ENCODE data around the gene GNAZ.

The GNAZ gene

GRCh38 chr22:23083315-23084021 lies 13.1 kb downstream of the GNAZ start:
- H3K4me3 ChIP-seq (ENCODE audit: low read length) = no peak overlapping the region
- no peaks in the 10 kb centered on the region for H3K36me3 ChIP-seq (ENCODE audit: insufficient read depth, low read length)
- no peaks in the 10 kb centered on the region for H3K9me3 ChIP-seq (ENCODE audit: insufficient read depth, low read depth, low read length)
- no peak overlapping the region for H3K27ac ChIP-seq (ENCODE audit: low read depth, low read length)
- H3K27me3 ChIP-seq (ENCODE audit: insufficient read depth, low read length) = no peaks in the 10 kb centered on the region
- no peak overlapping the region for H3K9ac ChIP-seq (ENCODE audit: low read depth, low read length)
- H3K4me1 ChIP-seq (ENCODE audit: insufficient read depth, low read length) = peaks cover 8% of the 10 kb centered on the region
- 95% methylated on average over 13 of the region's 13 CpGs for WGBS

DNA sequence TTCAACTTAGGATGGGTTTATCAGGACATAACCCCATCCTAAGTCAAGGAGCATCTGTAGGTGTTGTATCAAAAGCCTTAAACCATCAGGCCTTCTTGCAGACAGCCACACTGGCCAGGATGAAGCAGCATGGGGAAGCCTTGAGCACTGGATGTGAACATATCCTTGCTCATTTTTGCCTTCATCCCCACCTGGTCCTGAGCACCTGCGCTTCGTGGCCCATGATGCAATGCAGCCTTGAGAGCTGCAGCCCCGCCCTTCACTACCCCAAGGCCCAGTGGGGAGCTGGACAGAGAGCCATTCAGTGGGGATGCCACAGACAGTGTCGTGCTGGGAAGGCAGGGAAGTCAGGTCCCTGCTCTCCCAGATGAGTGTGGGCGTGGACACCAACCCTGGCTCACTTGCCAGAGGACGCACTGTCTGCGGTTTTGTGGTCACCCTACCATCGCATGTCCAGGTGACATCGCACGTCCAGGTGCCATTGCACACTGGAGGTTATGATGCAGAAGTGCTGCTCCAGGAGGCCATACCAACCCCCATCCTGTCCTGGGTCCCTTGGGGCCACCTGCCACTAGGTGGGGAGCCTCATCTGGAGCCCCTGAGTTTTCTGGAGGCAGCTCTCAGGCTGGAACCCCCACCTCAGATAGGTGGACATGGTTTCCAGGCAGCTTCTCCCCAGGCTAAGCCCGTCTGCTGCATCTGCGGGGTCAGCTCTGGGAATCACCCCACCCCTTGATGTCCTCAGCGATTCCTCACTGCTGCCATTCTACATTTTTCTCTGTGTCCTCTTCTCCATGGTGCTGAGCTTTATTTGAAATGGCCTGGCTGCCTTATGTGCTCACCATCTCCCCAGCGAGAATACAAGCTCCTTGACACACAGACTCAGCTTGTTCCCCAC lies 14.4 kb downstream of the GNAZ start:
- WGBS = 95% methylated on average over 14 of the region's 14 CpGs
- Histone ChIP-seq H3K27me3 (ENCODE audit: insufficient read depth, low read length) (no peaks in the 10 kb centered on the region), H3K9ac (ENCODE audit: low read depth, low read length) (no peak overlapping the region), H3K4me3 (ENCODE audit: low read length) (no peak overlapping the region), H3K4me1 (ENCODE audit: insufficient read depth, low read length) (peaks cover 13% of the 10 kb centered on the region), H3K36me3 (ENCODE audit: insufficient read depth, low read length) (no peaks in the 10 kb centered on the region), H3K27ac (ENCODE audit: low read depth, low read length) (no peak overlapping the region), H3K9me3 (ENCODE audit: insufficient read depth, low read depth, low read length) (no peaks in the 10 kb centered on the region)

DNA sequence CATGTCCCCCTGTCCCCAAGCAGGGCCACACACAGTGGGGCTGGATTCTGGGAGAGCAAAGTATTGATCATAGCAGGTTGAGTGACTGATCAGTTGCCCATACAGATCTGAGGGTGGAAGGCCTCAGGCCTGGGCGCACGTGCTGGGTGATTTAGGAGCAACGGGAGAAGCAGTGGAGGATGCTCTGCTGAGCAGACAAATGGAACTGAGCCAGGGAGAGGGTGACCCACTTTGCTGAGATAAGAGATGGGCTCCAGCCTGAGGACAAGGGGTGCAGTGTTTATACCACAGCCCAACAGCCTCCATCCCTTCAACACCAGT lies 15.0 kb downstream of the GNAZ start:
- WGBS = 96% methylated on average over 3 of the region's 3 CpGs
- H3K27me3 ChIP-seq (ENCODE audit: insufficient read depth, low read length) = no peaks in the 10 kb centered on the region
- H3K4me1 ChIP-seq (ENCODE audit: insufficient read depth, low read length) = peaks cover 13% of the 10 kb centered on the region
- no peak overlapping the region for H3K4me3 ChIP-seq (ENCODE audit: low read length)
- no peak overlapping the region for H3K9ac ChIP-seq (ENCODE audit: low read depth, low read length)
- H3K27ac ChIP-seq (ENCODE audit: low read depth, low read length) = no peak overlapping the region
- H3K9me3 ChIP-seq (ENCODE audit: insufficient read depth, low read depth, low read length) = no peaks in the 10 kb centered on the region
- H3K36me3 ChIP-seq (ENCODE audit: insufficient read depth, low read length) = no peaks in the 10 kb centered on the region

DNA sequence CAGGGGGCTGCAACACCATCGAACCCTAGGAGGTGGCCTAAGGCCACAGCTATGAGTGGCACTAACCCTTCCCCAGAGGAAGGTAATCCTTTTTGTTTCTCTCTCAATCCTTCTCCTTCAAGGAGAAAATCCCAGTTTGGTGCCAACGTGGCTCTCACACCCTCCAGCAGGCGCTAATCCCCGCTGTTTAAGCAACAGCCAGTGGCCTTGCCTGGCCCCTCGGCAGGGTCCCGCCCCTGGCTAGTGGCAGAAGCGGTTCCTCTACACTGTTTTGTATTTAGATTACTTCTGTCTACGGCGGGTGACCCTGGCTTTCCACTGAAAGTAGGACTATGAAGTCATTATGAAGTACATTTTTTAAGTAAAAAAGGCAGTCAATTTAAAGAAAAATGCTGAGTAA lies 15.5 kb downstream of the GNAZ start:
- H3K4me1 ChIP-seq (ENCODE audit: insufficient read depth, low read length) = peaks cover 13% of the 10 kb centered on the region
- H3K9ac ChIP-seq (ENCODE audit: low read depth, low read length) = no peak overlapping the region
- 68% methylated on average over 9 of the region's 9 CpGs for WGBS

GRCh38 chr22:23086263-23086662 lies 15.9 kb downstream of the GNAZ start:
- Histone ChIP-seq H3K27me3 (ENCODE audit: insufficient read depth, low read length) (no peaks in the 10 kb centered on the region), H3K9me3 (ENCODE audit: insufficient read depth, low read depth, low read length) (no peaks in the 10 kb centered on the region), H3K27ac (ENCODE audit: low read depth, low read length) (no peak overlapping the region), H3K4me3 (ENCODE audit: low read length) (no peak overlapping the region), H3K36me3 (ENCODE audit: insufficient read depth, low read length) (no peaks in the 10 kb centered on the region), H3K4me1 (ENCODE audit: insufficient read depth, low read length) (peaks cover 13% of the 10 kb centered on the region), H3K9ac (ENCODE audit: low read depth, low read length) (no peak overlapping the region)
- WGBS = 90% methylated on average over 12 of the region's 12 CpGs

More for the DNA sequence above, 15.5 kb downstream of the GNAZ start:
- H3K27me3 ChIP-seq (ENCODE audit: insufficient read depth, low read length) = no peaks in the 10 kb centered on the region
- H3K9me3 ChIP-seq (ENCODE audit: insufficient read depth, low read depth, low read length) = no peaks in the 10 kb centered on the region
- H3K27ac ChIP-seq (ENCODE audit: low read depth, low read length) = no peak overlapping the region
- no peaks in the 10 kb centered on the region for H3K36me3 ChIP-seq (ENCODE audit: insufficient read depth, low read length)
- H3K4me3 ChIP-seq (ENCODE audit: low read length) = no peak overlapping the region

DNA sequence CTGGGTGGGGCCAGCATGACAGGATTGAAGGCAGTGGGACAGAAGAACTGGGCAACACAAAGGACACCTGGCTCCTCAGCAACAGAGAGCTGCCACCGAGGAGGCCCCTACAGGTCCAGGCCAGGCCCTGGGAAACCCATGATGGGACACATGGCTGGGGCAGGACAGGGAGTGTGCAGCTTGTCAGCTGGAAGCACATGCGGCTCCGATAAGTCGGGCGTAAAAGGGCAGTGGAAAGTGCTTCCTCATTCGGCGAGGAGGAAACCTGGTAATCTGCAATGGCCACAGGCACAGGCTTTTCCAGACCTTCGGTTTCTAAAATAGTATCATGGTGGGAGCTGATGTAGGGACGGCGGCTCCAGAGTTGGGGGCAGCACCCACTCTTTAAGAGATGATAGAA lies 16.5 kb downstream of the GNAZ start:
- Histone ChIP-seq H3K4me3 (ENCODE audit: low read length) (no peak overlapping the region), H3K4me1 (ENCODE audit: insufficient read depth, low read length) (peaks cover 13% of the 10 kb centered on the region), H3K36me3 (ENCODE audit: insufficient read depth, low read length) (no peaks in the 10 kb centered on the region), H3K27ac (ENCODE audit: low read depth, low read length) (no peak overlapping the region), H3K9me3 (ENCODE audit: insufficient read depth, low read depth, low read length) (no peaks in the 10 kb centered on the region), H3K9ac (ENCODE audit: low read depth, low read length) (no peak overlapping the region), H3K27me3 (ENCODE audit: insufficient read depth, low read length) (no peaks in the 10 kb centered on the region)
- 90% methylated on average over 10 of the region's 10 CpGs for WGBS

GRCh38 chr22:23088199-23088604 lies 17.9 kb downstream of the GNAZ start:
- WGBS = 72% methylated on average over 8 of the region's 8 CpGs
- no peak overlapping the region for H3K27ac ChIP-seq (ENCODE audit: low read depth, low read length)
- H3K36me3 ChIP-seq (ENCODE audit: insufficient read depth, low read length) = no peaks in the 10 kb centered on the region
- H3K9ac ChIP-seq (ENCODE audit: low read depth, low read length) = no peak overlapping the region
- no peaks in the 10 kb centered on the region for H3K9me3 ChIP-seq (ENCODE audit: insufficient read depth, low read depth, low read length)
- no peaks in the 10 kb centered on the region for H3K27me3 ChIP-seq (ENCODE audit: insufficient read depth, low read length)
- peaks cover 13% of the 10 kb centered on the region for H3K4me1 ChIP-seq (ENCODE audit: insufficient read depth, low read length)
- H3K4me3 ChIP-seq (ENCODE audit: low read length) = no peak overlapping the region

GRCh38 chr22:23089010-23089409 lies 18.7 kb downstream of the GNAZ start:
- H3K9me3 ChIP-seq (ENCODE audit: insufficient read depth, low read depth, low read length) = no peaks in the 10 kb centered on the region
- no peaks in the 10 kb centered on the region for H3K27me3 ChIP-seq (ENCODE audit: insufficient read depth, low read length)
- WGBS = 88% methylated on average over 10 of the region's 10 CpGs
- H3K4me3 ChIP-seq (ENCODE audit: low read length) = no peak overlapping the region
- no peaks in the 10 kb centered on the region for H3K36me3 ChIP-seq (ENCODE audit: insufficient read depth, low read length)
- H3K4me1 ChIP-seq (ENCODE audit: insufficient read depth, low read length) = peaks cover 13% of the 10 kb centered on the region
- H3K9ac ChIP-seq (ENCODE audit: low read depth, low read length) = no peak overlapping the region
- no peak overlapping the region for H3K27ac ChIP-seq (ENCODE audit: low read depth, low read length)

DNA sequence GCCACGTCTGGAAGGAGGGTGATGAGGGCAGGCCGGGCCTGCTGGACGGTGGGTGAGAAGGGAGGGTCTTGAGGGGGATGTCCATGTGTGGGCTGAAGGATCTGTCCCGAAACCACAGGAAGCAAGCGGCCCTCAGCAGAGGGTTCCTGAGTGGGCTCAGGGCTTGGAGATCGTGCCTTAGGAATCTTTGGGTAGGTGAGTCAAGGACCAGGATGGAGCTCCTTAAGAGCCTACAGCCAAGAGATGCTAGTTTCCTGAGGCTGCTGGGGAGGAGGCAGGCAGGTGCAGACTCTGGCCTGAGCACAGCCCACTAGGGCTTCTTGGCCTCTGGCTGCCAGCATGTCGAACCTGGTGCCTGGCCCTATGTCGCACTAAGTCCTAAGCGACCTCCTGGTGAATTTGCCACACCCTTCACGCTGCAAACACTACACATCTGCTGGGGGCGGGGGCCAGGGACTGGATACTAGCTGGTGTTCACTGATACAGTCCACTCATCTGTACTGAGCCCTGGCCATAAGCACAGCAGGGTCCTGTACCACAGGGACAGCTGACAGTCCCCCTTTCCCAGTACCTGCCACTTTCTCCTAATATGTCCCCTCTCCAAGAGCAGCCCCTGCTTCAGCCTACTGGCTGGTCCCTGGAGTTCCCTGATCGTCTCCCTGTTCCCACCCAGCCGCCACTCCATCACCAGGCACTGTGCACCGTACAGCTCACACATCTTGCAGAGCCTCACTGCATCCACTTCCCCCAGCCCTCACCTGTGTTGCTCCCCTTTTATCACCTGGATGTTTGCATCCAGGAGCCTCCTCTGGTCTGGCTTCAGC lies 19.5 kb downstream of the GNAZ start:
- Histone ChIP-seq H3K27ac (ENCODE audit: low read depth, low read length) (no peak overlapping the region), H3K36me3 (ENCODE audit: insufficient read depth, low read length) (no peaks in the 10 kb centered on the region), H3K9ac (ENCODE audit: low read depth, low read length) (no peak overlapping the region), H3K4me1 (ENCODE audit: insufficient read depth, low read length) (peaks cover 13% of the 10 kb centered on the region), H3K27me3 (ENCODE audit: insufficient read depth, low read length) (no peaks in the 10 kb centered on the region), H3K4me3 (ENCODE audit: low read length) (no peak overlapping the region), H3K9me3 (ENCODE audit: insufficient read depth, low read depth, low read length) (no peaks in the 10 kb centered on the region)
- 88% methylated on average over 14 of the region's 14 CpGs for WGBS

DNA sequence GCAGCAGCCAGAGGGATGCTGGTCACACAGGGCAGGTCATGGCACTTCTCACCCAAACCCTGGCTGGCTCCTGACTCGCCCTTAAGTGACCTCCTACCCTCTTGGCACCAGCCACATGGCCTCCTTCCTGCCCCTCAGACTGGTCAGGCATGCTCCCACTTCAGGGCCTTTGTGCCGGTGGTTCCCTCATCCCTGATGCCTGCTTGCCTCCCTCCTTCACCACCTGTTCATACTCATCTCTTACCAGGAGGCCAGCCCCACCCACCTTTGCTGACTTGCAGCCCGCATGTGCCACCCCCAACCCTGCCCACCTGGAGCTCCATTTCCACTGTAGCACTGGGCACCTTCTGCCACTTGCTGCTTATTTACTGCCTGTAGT lies 20.1 kb downstream of the GNAZ start:
- 89% methylated on average over 3 of the region's 3 CpGs for WGBS
- Histone ChIP-seq H3K9ac (ENCODE audit: low read depth, low read length) (no peak overlapping the region), H3K27ac (ENCODE audit: low read depth, low read length) (no peak overlapping the region), H3K4me1 (ENCODE audit: insufficient read depth, low read length) (peaks cover 13% of the 10 kb centered on the region), H3K27me3 (ENCODE audit: insufficient read depth, low read length) (no peaks in the 10 kb centered on the region), H3K9me3 (ENCODE audit: insufficient read depth, low read depth, low read length) (no peaks in the 10 kb centered on the region), H3K4me3 (ENCODE audit: low read length) (no peak overlapping the region), H3K36me3 (ENCODE audit: insufficient read depth, low read length) (no peaks in the 10 kb centered on the region)

DNA sequence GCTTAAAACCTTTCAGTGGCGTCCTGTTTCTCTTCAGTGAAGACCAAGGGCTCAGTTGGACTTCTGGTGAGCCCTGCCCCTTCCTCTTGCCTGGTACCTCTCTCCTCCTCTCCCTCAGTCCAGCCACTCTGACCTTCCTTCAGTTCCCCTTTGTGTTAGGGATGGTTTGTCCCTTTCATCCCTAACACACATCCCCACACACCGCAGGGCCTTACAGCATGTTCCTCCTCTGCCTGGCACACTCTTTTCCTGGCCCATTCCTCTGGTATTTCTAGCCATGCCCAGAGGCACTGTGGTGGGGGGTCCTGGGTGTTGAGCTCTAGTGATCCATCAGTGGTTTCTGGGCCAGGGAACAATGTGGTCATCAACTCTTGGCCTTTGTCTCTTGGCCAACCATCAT lies 21.4 kb downstream of the GNAZ start:
- no peaks in the 10 kb centered on the region for H3K36me3 ChIP-seq (ENCODE audit: insufficient read depth, low read length)
- WGBS = 96% methylated on average over 2 of the region's 2 CpGs
- H3K9me3 ChIP-seq (ENCODE audit: insufficient read depth, low read depth, low read length) = no peaks in the 10 kb centered on the region
- H3K27ac ChIP-seq (ENCODE audit: low read depth, low read length) = no peak overlapping the region
- no peak overlapping the region for H3K4me3 ChIP-seq (ENCODE audit: low read length)
- no peaks in the 10 kb centered on the region for H3K27me3 ChIP-seq (ENCODE audit: insufficient read depth, low read length)
- peaks cover 13% of the 10 kb centered on the region for H3K4me1 ChIP-seq (ENCODE audit: insufficient read depth, low read length)
- H3K9ac ChIP-seq (ENCODE audit: low read depth, low read length) = no peak overlapping the region
